Measurements from ENCODE around the gene VPS26C.

DNA sequence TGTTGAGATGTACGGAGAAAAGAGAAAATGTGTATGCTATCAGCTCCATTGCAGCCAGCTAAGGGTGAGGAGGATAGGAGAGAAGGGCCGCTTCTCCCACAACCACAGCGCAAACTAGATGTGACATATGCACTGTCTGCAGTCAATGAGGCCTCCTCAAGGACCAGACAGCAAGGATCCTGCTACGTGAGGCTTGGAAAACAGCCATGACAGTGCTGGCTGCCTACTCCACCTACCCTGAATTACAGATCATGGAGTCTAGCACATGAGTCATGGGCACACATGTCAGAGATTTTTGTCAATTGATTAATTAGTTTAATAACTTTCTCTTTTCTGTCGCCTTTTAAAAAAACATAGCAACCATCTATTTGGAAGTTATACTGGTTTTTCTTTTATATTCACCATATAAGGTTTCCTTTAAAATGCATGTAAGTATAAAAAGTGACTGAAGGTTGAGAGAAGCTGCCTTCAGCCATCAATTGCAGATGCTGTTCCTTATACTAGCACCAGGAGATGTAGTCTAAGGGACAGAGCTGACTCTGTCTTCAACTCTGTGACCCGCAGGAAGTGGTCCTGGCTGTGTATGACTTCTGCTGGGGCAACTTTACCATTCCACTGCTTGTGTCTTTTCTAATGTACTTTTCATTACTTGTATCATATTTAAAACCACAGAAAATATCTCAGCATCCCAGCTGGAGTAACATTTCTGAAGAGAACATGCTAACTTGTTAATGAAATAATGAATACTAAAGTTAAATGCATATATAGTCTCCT lies 3.1 kb downstream of the VPS26C start:
- no peak for TF ChIP-seq EZH2 (IDR thresholded peaks at IDR 0.05; ENCODE audit: low read depth)
- TF ChIP-seq, protein P1, sequence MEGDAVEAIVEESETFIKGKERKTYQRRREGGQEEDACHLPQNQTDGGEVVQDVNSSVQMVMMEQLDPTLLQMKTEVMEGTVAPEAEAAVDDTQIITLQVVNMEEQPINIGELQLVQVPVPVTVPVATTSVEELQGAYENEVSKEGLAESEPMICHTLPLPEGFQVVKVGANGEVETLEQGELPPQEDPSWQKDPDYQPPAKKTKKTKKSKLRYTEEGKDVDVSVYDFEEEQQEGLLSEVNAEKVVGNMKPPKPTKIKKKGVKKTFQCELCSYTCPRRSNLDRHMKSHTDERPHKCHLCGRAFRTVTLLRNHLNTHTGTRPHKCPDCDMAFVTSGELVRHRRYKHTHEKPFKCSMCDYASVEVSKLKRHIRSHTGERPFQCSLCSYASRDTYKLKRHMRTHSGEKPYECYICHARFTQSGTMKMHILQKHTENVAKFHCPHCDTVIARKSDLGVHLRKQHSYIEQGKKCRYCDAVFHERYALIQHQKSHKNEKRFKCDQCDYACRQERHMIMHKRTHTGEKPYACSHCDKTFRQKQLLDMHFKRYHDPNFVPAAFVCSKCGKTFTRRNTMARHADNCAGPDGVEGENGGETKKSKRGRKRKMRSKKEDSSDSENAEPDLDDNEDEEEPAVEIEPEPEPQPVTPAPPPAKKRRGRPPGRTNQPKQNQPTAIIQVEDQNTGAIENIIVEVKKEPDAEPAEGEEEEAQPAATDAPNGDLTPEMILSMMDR (conservative IDR thresholded peaks at IDR 0.05): no peak
